HPDE6-E6E7 (cell line): Measurements from ENCODE around the gene SIX5.
"Not testable (repeated sequence)": the region's sequence is repeated elsewhere in the genome, so short reads cannot be mapped to it uniquely, and the experiment has no call there.

Experiments used
- DNase-seq: peaks from one replicate; pipeline ENCODE4 v3.0.0; 2011; ENCODE audit warnings: missing footprints; ENCODE audit errors: extremely low spot score

SIX5 gene

GRCh38 chr19:45754323-45754722 is 14.7 kb downstream of the SIX5 start:
- no peak for DNase-seq

GRCh38 chr19:45753548-45753947 is 15.5 kb downstream of the SIX5 start:
- no peak for DNase-seq

- DNase-seq, result peak; percentile 67
These were observed 16.4 kb downstream of the SIX5 start for GRCh38 chr19:45752639-45753038.

- not testable (repeated sequence) for DNase-seq
These were observed 17.6 kb downstream of the SIX5 start for GRCh38 chr19:45751483-45751882.

GRCh38 chr19:45747513-45747912 is 21.5 kb downstream of the SIX5 start:
- no peak for DNase-seq

- no peak for DNase-seq
These were observed 22.2 kb downstream of the SIX5 start for GRCh38 chr19:45746866-45747265.

- DNase-seq, result no peak
These were observed 23.4 kb downstream of the SIX5 start for GRCh38 chr19:45745606-45746005.

DNA sequence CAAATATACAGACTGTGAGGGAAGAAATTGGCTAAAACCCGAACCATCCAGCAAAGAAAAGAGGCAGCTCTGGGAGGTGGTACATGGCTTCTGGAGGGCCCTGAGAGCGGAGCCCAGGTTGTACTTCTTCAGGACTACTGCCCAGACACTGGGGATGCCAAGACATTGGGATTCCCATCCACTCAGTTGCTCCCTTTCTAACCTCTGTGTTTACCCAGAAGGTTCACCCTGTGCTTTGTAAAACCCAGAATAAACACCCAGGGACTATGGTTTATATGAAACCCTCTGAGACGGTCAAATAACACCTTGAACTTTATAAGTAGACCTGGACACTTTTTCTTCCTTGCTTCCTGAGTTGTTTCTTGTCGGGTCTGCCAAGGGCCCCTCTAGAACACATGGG is 26.1 kb downstream of the SIX5 start:
- no peak for DNase-seq

- DNase-seq, result no peak
These were observed 29.3 kb downstream of the SIX5 start for GRCh38 chr19:45739498-45740439.

DNA sequence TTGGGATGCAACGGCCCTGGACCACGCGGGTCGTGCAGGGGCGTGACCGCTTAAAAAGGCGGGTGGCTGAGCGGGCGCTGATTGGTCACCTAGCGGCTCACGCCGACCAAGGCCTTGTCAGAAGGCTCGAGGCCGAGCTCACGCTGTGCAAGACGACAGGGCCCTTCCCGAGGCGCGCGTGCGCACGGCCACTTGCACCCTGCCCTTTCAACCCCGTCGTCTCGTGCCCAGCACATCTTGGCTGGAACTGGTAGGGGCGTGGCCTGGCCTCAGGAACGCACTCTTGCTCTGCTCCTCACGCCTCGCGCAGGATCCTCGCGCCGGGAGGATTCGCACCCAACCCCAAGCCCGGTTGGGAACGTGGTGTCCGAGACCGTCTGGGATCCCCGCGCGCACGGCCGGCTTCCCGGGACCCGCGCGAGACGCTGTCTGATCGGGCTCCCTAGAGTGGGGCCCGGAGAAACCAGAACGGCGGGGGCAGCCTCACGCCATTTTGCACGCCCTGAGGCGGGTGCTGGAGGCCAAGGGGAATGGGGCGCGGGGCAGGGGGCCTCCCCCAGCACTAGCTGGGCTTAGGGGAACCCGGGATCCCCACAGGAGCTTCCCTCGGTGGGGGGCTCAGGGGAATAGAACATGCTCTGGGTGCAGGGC is 35.8 kb downstream of the SIX5 start, which contains the start of gene MEIOSIN:
Gene MEIOSIN (plus strand): TSS at position 280 of the 651 bp plus-strand sequence. CDS start 1,938 bp downstream, outside the sequence.
- no peak for DNase-seq

GRCh38 chr19:45730368-45731288 is 38.4 kb downstream of the SIX5 start, which contains the start of gene FBXO46:
FBXO46 (minus strand) TSS chr19:45730896; CDS start chr19:45713495, 17,401 bp downstream.
- peak; percentile 97 for DNase-seq

DNA sequence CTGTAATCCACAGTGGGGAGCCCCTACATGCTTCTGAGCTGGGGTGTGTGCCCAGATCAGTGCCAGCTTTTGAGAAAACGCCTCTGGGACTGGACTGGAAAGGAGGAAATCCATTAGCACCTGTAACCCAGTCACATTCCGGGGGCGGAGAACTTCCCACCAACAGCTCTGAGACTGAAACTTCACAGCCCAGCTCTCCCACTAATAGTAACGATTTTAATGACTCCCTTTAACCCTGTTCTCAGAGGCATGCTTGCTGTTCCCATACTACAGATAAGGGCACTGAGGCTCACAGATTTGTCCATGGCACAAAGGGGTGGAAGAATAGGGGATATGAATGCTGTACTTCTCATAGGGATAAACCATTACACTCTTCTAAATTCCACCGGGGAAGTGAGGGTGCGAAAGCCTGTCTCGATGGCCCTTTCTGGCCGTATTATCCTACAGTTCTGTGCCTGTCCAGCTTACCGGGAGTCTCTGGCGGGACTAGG is 39.2 kb downstream of the SIX5 start:
- no peak for DNase-seq

GRCh38 chr19:45728683-45729082 is 40.4 kb downstream of the SIX5 start:
- DNase-seq, result not testable (repeated sequence)

- not testable (repeated sequence) for DNase-seq
These were observed 49.0 kb downstream of the SIX5 start for GRCh38 chr19:45720065-45720464.

GRCh38 chr19:45717983-45718650 is 50.9 kb downstream of the SIX5 start:
- DNase-seq, result no peak

- peak; percentile 95 for DNase-seq
These were observed 51.7 kb downstream of the SIX5 start for GRCh38 chr19:45717131-45717982.

- peak; percentile 45 for DNase-seq
These were observed 52.5 kb downstream of the SIX5 start for GRCh38 chr19:45716359-45717130.

DNA sequence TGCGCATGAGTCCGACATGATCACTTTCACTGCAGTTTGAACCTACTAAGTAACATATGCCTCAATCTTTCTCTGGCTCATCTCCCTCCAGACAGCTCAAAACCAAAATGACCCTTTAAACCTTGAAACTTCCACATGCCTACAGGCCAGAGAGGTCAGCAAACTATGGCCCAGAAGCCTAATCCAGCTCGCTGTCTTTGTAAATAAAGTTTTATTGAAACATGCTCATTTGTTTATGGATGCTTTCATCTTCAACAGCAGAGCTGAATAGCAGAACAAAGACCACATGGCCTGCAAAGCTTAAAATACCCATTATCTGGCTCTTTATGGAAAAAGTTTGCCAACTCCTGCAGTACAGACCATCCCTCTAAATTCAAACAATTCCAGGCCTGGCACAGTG is 53.9 kb downstream of the SIX5 start:
- no peak for DNase-seq
